ENCODE data around the gene PSMD12.

Gene PSMD12

DNA sequence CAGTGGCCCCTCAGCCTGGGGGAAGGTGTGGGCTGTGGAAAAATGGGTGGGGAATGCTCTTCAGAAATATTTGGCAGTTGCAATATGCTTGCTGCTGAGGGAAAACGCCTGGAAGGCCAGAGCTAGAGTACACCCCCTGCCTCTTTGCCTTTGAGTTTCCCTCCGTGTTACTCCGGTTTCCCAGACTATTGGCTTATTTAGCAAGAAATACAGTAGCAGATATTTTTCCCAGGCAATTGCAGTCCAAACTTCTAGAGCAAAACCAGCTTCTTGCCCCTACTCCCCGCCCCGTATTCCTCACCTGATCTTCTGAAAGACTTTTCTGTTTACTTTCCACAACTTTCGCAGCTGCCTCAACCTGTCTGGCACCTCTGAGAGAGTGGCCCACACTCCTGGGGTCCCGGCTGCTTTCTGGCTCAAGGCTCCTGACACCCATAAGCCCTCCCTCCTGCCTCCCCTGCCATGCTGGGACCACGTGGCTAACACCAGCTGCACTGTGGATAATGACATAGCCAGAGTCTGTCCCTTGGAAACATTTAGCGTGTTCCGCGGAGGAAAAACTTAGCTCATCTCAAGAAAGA is 75.6 kb downstream of the PSMD12 start:
- H3K36me3 ChIP-seq (ENCODE audit: insufficient read depth, low read length): no peaks in the 10 kb centered on the region
- no peak overlapping the region for H3K9ac ChIP-seq (ENCODE audit: low read length)
- TF ChIP-seq, protein P1, sequence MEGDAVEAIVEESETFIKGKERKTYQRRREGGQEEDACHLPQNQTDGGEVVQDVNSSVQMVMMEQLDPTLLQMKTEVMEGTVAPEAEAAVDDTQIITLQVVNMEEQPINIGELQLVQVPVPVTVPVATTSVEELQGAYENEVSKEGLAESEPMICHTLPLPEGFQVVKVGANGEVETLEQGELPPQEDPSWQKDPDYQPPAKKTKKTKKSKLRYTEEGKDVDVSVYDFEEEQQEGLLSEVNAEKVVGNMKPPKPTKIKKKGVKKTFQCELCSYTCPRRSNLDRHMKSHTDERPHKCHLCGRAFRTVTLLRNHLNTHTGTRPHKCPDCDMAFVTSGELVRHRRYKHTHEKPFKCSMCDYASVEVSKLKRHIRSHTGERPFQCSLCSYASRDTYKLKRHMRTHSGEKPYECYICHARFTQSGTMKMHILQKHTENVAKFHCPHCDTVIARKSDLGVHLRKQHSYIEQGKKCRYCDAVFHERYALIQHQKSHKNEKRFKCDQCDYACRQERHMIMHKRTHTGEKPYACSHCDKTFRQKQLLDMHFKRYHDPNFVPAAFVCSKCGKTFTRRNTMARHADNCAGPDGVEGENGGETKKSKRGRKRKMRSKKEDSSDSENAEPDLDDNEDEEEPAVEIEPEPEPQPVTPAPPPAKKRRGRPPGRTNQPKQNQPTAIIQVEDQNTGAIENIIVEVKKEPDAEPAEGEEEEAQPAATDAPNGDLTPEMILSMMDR (IDR thresholded peaks at IDR 0.05; ENCODE audit: low read length): no peak
- no peak for TF ChIP-seq EZH2 (IDR thresholded peaks at IDR 0.05; ENCODE audit: borderline replicate concordance, low read length)
- no peaks in the 10 kb centered on the region for H3K79me2 ChIP-seq (ENCODE audit: insufficient read depth, low read length)
- no peaks in the 10 kb centered on the region for H3K9me2 ChIP-seq (ENCODE audit: low read depth, low read length)
- no peaks in the 10 kb centered on the region for H3K9me3 ChIP-seq (ENCODE audit: low read length)
- no peaks in the 10 kb centered on the region for H3K27me3 ChIP-seq (ENCODE audit: insufficient read depth, low read length)
- H3K4me3 ChIP-seq (ENCODE audit: low read depth, low read length, poor library complexity, severe bottlenecking): no peak overlapping the region
- H2AFZ ChIP-seq (ENCODE audit: low read length): no peak overlapping the region
- no peak overlapping the region for H3K4me2 ChIP-seq (ENCODE audit: low read length)
- no peak overlapping the region for H3K27ac ChIP-seq (ENCODE audit: low read depth, low read length, poor library complexity, severe bottlenecking)
- H3F3A ChIP-seq (ENCODE audit: insufficient read depth, low read length): no peaks in the 10 kb centered on the region
- H3K4me1 ChIP-seq (ENCODE audit: insufficient read depth, low read length, severe bottlenecking): peaks cover 19% of the 10 kb centered on the region
- no peaks in the 10 kb centered on the region for H4K20me1 ChIP-seq (ENCODE audit: insufficient read depth, low read length)

DNA sequence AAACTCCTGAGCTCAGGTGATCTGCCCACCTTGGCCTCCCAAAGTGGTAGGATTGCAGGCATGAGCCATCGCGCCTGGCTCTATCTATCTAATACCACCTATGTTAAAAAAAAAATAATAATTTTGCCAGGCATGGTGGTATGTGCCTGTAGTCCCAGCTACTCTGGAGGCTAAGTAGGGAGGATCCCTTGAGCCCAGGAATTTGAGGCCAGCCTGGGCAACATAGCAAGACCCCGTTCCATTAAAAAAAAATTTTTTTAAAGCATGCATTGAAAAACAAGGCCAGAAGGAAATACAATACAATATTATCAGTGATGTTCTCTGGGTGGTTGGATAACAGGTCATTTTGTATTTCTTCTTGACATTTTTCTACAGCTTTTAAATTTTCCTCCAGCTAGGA is 76.1 kb downstream of the PSMD12 start:
- Histone ChIP-seq H3F3A (ENCODE audit: insufficient read depth, low read length) (no peaks in the 10 kb centered on the region), H3K4me2 (ENCODE audit: low read length) (no peak overlapping the region), H3K4me1 (ENCODE audit: insufficient read depth, low read length, severe bottlenecking) (peaks cover 19% of the 10 kb centered on the region), H3K9me3 (ENCODE audit: low read length) (no peaks in the 10 kb centered on the region), H3K36me3 (ENCODE audit: insufficient read depth, low read length) (no peaks in the 10 kb centered on the region), H3K79me2 (ENCODE audit: insufficient read depth, low read length) (no peaks in the 10 kb centered on the region), H3K27ac (ENCODE audit: low read depth, low read length, poor library complexity, severe bottlenecking) (no peak overlapping the region), H3K27me3 (ENCODE audit: insufficient read depth, low read length) (no peaks in the 10 kb centered on the region), H3K9ac (ENCODE audit: low read length) (no peak overlapping the region), H3K4me3 (ENCODE audit: low read depth, low read length, poor library complexity, severe bottlenecking) (no peak overlapping the region), H2AFZ (ENCODE audit: low read length) (no peak overlapping the region), H4K20me1 (ENCODE audit: insufficient read depth, low read length) (no peaks in the 10 kb centered on the region), H3K9me2 (ENCODE audit: low read depth, low read length) (no peaks in the 10 kb centered on the region)
- no peak for TF ChIP-seq EZH2 (IDR thresholded peaks at IDR 0.05; ENCODE audit: borderline replicate concordance, low read length)
- TF ChIP-seq, protein P1 (IDR thresholded peaks at IDR 0.05; ENCODE audit: low read length): no peak

DNA sequence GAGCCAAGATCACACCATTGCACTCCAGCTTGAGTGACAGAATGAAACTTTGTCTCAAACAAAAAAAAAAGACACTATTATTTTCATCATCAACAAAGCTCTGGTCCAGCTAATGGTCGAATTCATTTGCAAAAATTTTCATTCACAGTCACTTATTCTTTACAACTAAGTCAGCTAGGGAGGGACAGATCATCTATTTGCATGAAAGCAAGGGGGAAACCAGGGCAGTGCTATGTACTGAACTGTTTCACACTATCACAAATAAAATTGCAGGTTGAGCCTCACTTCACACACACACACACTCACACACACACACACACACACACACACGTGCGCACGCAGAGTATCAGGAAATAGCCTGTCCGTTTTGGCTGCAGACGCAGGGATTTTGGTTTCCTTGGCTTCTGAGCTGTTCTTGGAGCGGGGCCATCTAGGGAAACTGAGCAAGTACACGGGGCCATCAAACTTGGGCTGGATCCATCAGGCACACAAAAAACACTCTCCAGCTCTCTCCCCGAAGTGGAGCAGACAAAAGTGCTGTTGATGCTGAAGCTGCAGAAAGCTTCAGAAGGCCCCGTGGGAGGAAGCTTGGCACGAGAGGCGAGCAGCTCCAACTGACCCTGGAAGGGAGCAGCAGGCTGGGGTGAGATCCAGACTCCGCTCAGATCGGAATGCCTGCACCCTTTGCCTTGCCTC is 77.0 kb downstream of the PSMD12 start:
- H3K9ac ChIP-seq (ENCODE audit: low read length): no peak overlapping the region
- H4K20me1 ChIP-seq (ENCODE audit: insufficient read depth, low read length): no peaks in the 10 kb centered on the region
- no peaks in the 10 kb centered on the region for H3K79me2 ChIP-seq (ENCODE audit: insufficient read depth, low read length)
- no peak overlapping the region for H3K27ac ChIP-seq (ENCODE audit: low read depth, low read length, poor library complexity, severe bottlenecking)
- H2AFZ ChIP-seq (ENCODE audit: low read length): no peak overlapping the region
- H3K27me3 ChIP-seq (ENCODE audit: insufficient read depth, low read length): no peaks in the 10 kb centered on the region
- H3K9me2 ChIP-seq (ENCODE audit: low read depth, low read length): no peaks in the 10 kb centered on the region
- H3K4me1 ChIP-seq (ENCODE audit: insufficient read depth, low read length, severe bottlenecking): peaks cover 19% of the 10 kb centered on the region
- TF ChIP-seq, protein P1 (IDR thresholded peaks at IDR 0.05; ENCODE audit: low read length): no peak
- TF ChIP-seq EZH2 (IDR thresholded peaks at IDR 0.05; ENCODE audit: borderline replicate concordance, low read length): no peak
- no peaks in the 10 kb centered on the region for H3K9me3 ChIP-seq (ENCODE audit: low read length)
- H3F3A ChIP-seq (ENCODE audit: insufficient read depth, low read length): no peaks in the 10 kb centered on the region
- no peaks in the 10 kb centered on the region for H3K36me3 ChIP-seq (ENCODE audit: insufficient read depth, low read length)
- peak overlapping the region; percentile 23; the same call in 1 of the 2 replicates for H3K4me2 ChIP-seq (ENCODE audit: low read length)
- no peak overlapping the region for H3K4me3 ChIP-seq (ENCODE audit: low read depth, low read length, poor library complexity, severe bottlenecking)
